Stomach smooth muscle (tissue), 2 donors: ENCODE measurements around the gene LAMC3.

Experiments used
- H3K27ac ChIP-seq: one replicate; pipeline ENCODE4 v1.7.0; 2013; ENCODE audit warnings: mild to moderate bottlenecking, low read length, inconsistent platforms
- H3K27me3 ChIP-seq, 2 donors: one replicate each; pipeline ENCODE4 v1.7.0; 2013; ENCODE audit warnings: low read length in 2 of 2; ENCODE audit not compliant: insufficient read depth in 2 of 2, control insufficient read depth in 1 of 2
- H3K36me3 ChIP-seq, 2 donors: one replicate each; pipeline ENCODE4 v1.7.0; 2013; ENCODE audit warnings: low read length in 2 of 2; ENCODE audit not compliant: control insufficient read depth in 2 of 2, insufficient read depth in 2 of 2
- H3K4me1 ChIP-seq: one replicate; pipeline ENCODE4 v1.7.0; 2013; ENCODE audit warnings: low read length; ENCODE audit not compliant: control insufficient read depth, insufficient read depth
- H3K4me3 ChIP-seq, 2 donors: one replicate each; pipeline ENCODE4 v1.7.0; 2013; ENCODE audit warnings: low read length in 2 of 2
- H3K9ac ChIP-seq, 2 donors: one replicate each; pipeline ENCODE4 v1.7.0; 2013; ENCODE audit warnings: low read length in 2 of 2, mild to moderate bottlenecking in 1 of 2
- H3K9me3 ChIP-seq, 2 donors: one replicate each; pipeline ENCODE4 v1.7.0; 2013; ENCODE audit warnings: low read length in 2 of 2; ENCODE audit not compliant: control insufficient read depth in 2 of 2
- donor health status: healthy.
- donor health status: Pancreatic carcinoma.

The LAMC3 gene

GRCh38 chr9:130979591-130980385, 29.2 kb upstream of the LAMC3 start:
- Histone ChIP-seq H3K36me3 (no peaks in the 10 kb centered on the region), H3K9me3 (no peaks in the 10 kb centered on the region), H3K27ac (no peak overlapping the region), H3K4me1 (no peaks in the 10 kb centered on the region), H3K4me3 (no peak overlapping the region), H3K27me3 (peaks cover 0 to 8% of the 10 kb centered on the region in 2 donors), H3K9ac (no peak overlapping the region)

- H3K4me1 ChIP-seq = no peaks in the 10 kb centered on the region
- H3K4me3 ChIP-seq = no peak overlapping the region
- no peak overlapping the region for H3K27ac ChIP-seq
- H3K9me3 ChIP-seq = no peaks in the 10 kb centered on the region
- H3K36me3 ChIP-seq = no peaks in the 10 kb centered on the region
- no peak overlapping the region for H3K9ac ChIP-seq
- peaks cover 0 to 8% of the 10 kb centered on the region in 2 donors for H3K27me3 ChIP-seq
These were observed 28.4 kb upstream of the LAMC3 start for GRCh38 chr9:130980526-130980925.

GRCh38 chr9:130981002-130981755, 27.8 kb upstream of the LAMC3 start:
- Histone ChIP-seq H3K27me3 (peaks cover 1 to 9% of the 10 kb centered on the region in 2 donors), H3K9ac (no peak overlapping the region), H3K9me3 (no peaks in the 10 kb centered on the region), H3K36me3 (no peaks in the 10 kb centered on the region), H3K4me3 (no peak overlapping the region), H3K4me1 (no peaks in the 10 kb centered on the region), H3K27ac (no peak overlapping the region)

- Histone ChIP-seq H3K27ac (no peak overlapping the region), H3K9ac (no peak overlapping the region), H3K36me3 (no peaks in the 10 kb centered on the region), H3K9me3 (no peaks in the 10 kb centered on the region), H3K4me1 (no peaks in the 10 kb centered on the region), H3K27me3 (peaks cover 7 to 9% of the 10 kb centered on the region in 2 donors), H3K4me3 (no peak overlapping the region)
These were observed 27.2 kb upstream of the LAMC3 start for GRCh38 chr9:130981756-130982137.

- H3K9ac ChIP-seq = no peak overlapping the region
- no peaks in the 10 kb centered on the region for H3K9me3 ChIP-seq
- peaks cover 11 to 13% of the 10 kb centered on the region in 2 donors for H3K27me3 ChIP-seq
- H3K4me3 ChIP-seq = no peak overlapping the region
- no peaks in the 10 kb centered on the region for H3K4me1 ChIP-seq
- no peak overlapping the region for H3K27ac ChIP-seq
- H3K36me3 ChIP-seq = no peaks in the 10 kb centered on the region
These were observed 26.2 kb upstream of the LAMC3 start for GRCh38 chr9:130982636-130983358.

- H3K4me3 ChIP-seq = no peak overlapping the region
These were observed 25.7 kb upstream of the LAMC3 start for GRCh38 chr9:130983359-130983670.

GRCh38 chr9:130983970-130984369, 25.0 kb upstream of the LAMC3 start:
- Histone ChIP-seq H3K9ac (no peak overlapping the region), H3K4me3 (no peak overlapping the region), H3K27ac (no peak overlapping the region), H3K36me3 (no peaks in the 10 kb centered on the region), H3K9me3 (no peaks in the 10 kb centered on the region), H3K4me1 (no peaks in the 10 kb centered on the region), H3K27me3 (peaks cover 11 to 13% of the 10 kb centered on the region in 2 donors)

More at GRCh38 chr9:130983359-130983670, 25.7 kb upstream of the LAMC3 start:
- H3K36me3 ChIP-seq = no peaks in the 10 kb centered on the region
- H3K27me3 ChIP-seq = peaks cover 13% of the 10 kb centered on the region in 2 donors
- no peaks in the 10 kb centered on the region for H3K4me1 ChIP-seq
- no peak overlapping the region for H3K27ac ChIP-seq
- H3K9me3 ChIP-seq = no peaks in the 10 kb centered on the region
- H3K9ac ChIP-seq = no peak overlapping the region

GRCh38 chr9:130984521-130984920, 24.5 kb upstream of the LAMC3 start:
- Histone ChIP-seq H3K9ac (no peak overlapping the region), H3K4me3 (no peak overlapping the region), H3K4me1 (no peaks in the 10 kb centered on the region), H3K9me3 (no peaks in the 10 kb centered on the region), H3K27ac (no peak overlapping the region), H3K27me3 (peaks cover 11 to 13% of the 10 kb centered on the region in 2 donors), H3K36me3 (no peaks in the 10 kb centered on the region)

- Histone ChIP-seq H3K9ac (no peak overlapping the region), H3K9me3 (no peaks in the 10 kb centered on the region), H3K27me3 (peaks cover 9 to 13% of the 10 kb centered on the region in 2 donors), H3K27ac (no peak overlapping the region), H3K4me1 (no peaks in the 10 kb centered on the region), H3K36me3 (no peaks in the 10 kb centered on the region), H3K4me3 (no peak overlapping the region)
These were observed 23.9 kb upstream of the LAMC3 start for GRCh38 chr9:130985029-130985428.

- H3K27ac ChIP-seq = no peak overlapping the region
- no peak overlapping the region for H3K9ac ChIP-seq
- no peaks in the 10 kb centered on the region for H3K4me1 ChIP-seq
- no peaks in the 10 kb centered on the region for H3K9me3 ChIP-seq
- no peaks in the 10 kb centered on the region for H3K36me3 ChIP-seq
- no peak overlapping the region for H3K4me3 ChIP-seq
- H3K27me3 ChIP-seq = peaks cover 6 to 13% of the 10 kb centered on the region in 2 donors
These were observed 23.3 kb upstream of the LAMC3 start for GRCh38 chr9:130985606-130986162.
